Liver (tissue), 9 donors: Measurements from ENCODE around the gene DNPEP. TPM values are rescaled to one million over a fixed set of nuclear protein-coding genes. Genes with fewer than 3 reads are reported as not detected.

Experiments used
- DNase-seq: peaks from one replicate; pipeline ENCODE4 v3.0.0-alpha.2; 2017; ENCODE audit warnings: low spot score
- H3K27ac ChIP-seq, 2 donors: one replicate each; pipeline ENCODE4 v1.7.0; 2013; ENCODE audit warnings: inconsistent platforms in 2 of 2, low read length in 2 of 2, control low read depth in 1 of 2, low read depth in 1 of 2, mild to moderate bottlenecking in 1 of 2
- H3K27me3 ChIP-seq, 4 donors: one replicate each; pipeline versions ENCODE4 v1.6.1 to v1.7.0; 2013; ENCODE audit warnings: low read length in 3 of 4, inconsistent platforms in 1 of 4, mild to moderate bottlenecking in 1 of 4, moderate library complexity in 1 of 4; ENCODE audit not compliant: control insufficient read depth in 4 of 4, insufficient read depth in 4 of 4
- H3K36me3 ChIP-seq, 4 donors: one replicate each; pipeline versions ENCODE4 v1.6.1 to v1.7.0; 2013; ENCODE audit warnings: low read length in 3 of 4, mild to moderate bottlenecking in 3 of 4, low read depth in 1 of 4, moderate library complexity in 1 of 4; ENCODE audit not compliant: control insufficient read depth in 4 of 4, insufficient read depth in 3 of 4
- H3K4me1 ChIP-seq, 4 donors: one replicate each; pipeline versions ENCODE4 v1.6.1 to v1.7.0; 2013; ENCODE audit warnings: low read length in 3 of 4, mild to moderate bottlenecking in 3 of 4, moderate library complexity in 1 of 4; ENCODE audit not compliant: control insufficient read depth in 4 of 4, insufficient read depth in 4 of 4
- H3K4me3 ChIP-seq, 3 donors: one replicate each; pipeline versions ENCODE4 v1.6.1 to v1.7.0; 2013; ENCODE audit warnings: low read length in 3 of 3, control low read depth in 1 of 3, low read depth in 1 of 3, mild to moderate bottlenecking in 1 of 3
- H3K9ac ChIP-seq, 2 donors: one replicate each; pipeline ENCODE4 v1.7.0; 2013; ENCODE audit warnings: low read length in 2 of 2, mild to moderate bottlenecking in 2 of 2, moderate library complexity in 2 of 2, control low read depth in 1 of 2, low read depth in 1 of 2
- H3K9me3 ChIP-seq, 4 donors: one replicate each; pipeline versions ENCODE4 v1.6.1 to v1.7.0; 2013; ENCODE audit warnings: low read length in 3 of 4; ENCODE audit not compliant: control insufficient read depth in 4 of 4
- ATF3 ChIP-seq: IDR thresholded peaks from 2 replicates; pipeline ENCODE4 v1.6.1; 2016; ENCODE audit warnings: antibody characterized with exemption
- EGR1 ChIP-seq, 2 donors: IDR thresholded peaks; 2 replicates each; pipeline ENCODE4 v1.6.1; 2016 to 2018; ENCODE audit warnings: antibody characterized with exemption in 2 of 2, low read depth in 2 of 2
- FOXA1 ChIP-seq: IDR thresholded peaks from 2 replicates; pipeline ENCODE4 v1.6.1; 2016; ENCODE audit warnings: antibody characterized with exemption
- GABPA ChIP-seq, 2 donors: IDR thresholded peaks in 1 of 2; conservative IDR thresholded peaks in 1 of 2; 2 replicates each; pipeline ENCODE4 v1.6.1; 2016; ENCODE audit warnings: antibody characterized with exemption in 2 of 2, mild to moderate bottlenecking in 1 of 2, moderate library complexity in 1 of 2
- HNF4A ChIP-seq, 2 donors: conservative IDR thresholded peaks; 2 replicates each; pipeline ENCODE4 v1.6.1; 2016; ENCODE audit warnings: antibody characterized with exemption in 2 of 2, mild to moderate bottlenecking in 2 of 2
- HNF4G ChIP-seq: IDR thresholded peaks from 2 replicates; pipeline ENCODE4 v1.6.1; 2016; ENCODE audit warnings: antibody characterized with exemption
- JUND ChIP-seq, 2 donors: IDR thresholded peaks; 2 replicates each; pipeline ENCODE4 v1.6.1; 2016; ENCODE audit warnings: antibody characterized with exemption in 2 of 2
- MAX ChIP-seq: IDR thresholded peaks from 2 replicates; pipeline ENCODE4 v1.6.1; 2016; ENCODE audit warnings: antibody characterized with exemption
- NR2F2 ChIP-seq: IDR thresholded peaks from 2 replicates; pipeline ENCODE4 v1.6.1; 2016; ENCODE audit warnings: antibody characterized with exemption
- RAD21 ChIP-seq, 2 donors: IDR thresholded peaks; 2 replicates each; pipeline ENCODE4 v1.6.1; 2016; ENCODE audit warnings: antibody characterized with exemption in 2 of 2, mild to moderate bottlenecking in 2 of 2
- RXRA ChIP-seq, 2 donors: IDR thresholded peaks; 2 replicates each; pipeline ENCODE4 v1.6.1; 2017 to 2018; ENCODE audit warnings: antibody characterized with exemption in 2 of 2, mild to moderate bottlenecking in 1 of 2
- TAF1 ChIP-seq: conservative IDR thresholded peaks from 2 replicates; pipeline ENCODE4 v1.6.1; 2016; ENCODE audit warnings: antibody characterized with exemption, mild to moderate bottlenecking
- YY1 ChIP-seq: IDR thresholded peaks from 2 replicates; pipeline ENCODE4 v1.6.1; 2016; ENCODE audit warnings: antibody characterized with exemption, mild to moderate bottlenecking
- WGBS: extraction: QIAGEN DNeasy Blood & Tissue Kit; methylation state at CpG from one replicate; pipeline ENCODE4 v1.1.7; 2013; 5-methylcytosine and 5-hydroxymethylcytosine counted together
- polyA plus RNA-seq, 2 donors: library from polyadenylated mRNA; stranded (reverse) in 1 of 2; unstranded in 1 of 2; fragments of 200-250 nt in 1 of 2; fragments of >200 nt in 1 of 2; fragmentation: Nextera tagmentation in 1 of 2; extraction: Ambion mirVana in 1 of 2; gene quantifications; one replicate each; pipeline versions ENCODE4 v1.2.1 to v1.2.3, GENCODE V29; 2013 to 2015
- total RNA-seq, 2 donors: library from RNA; depleted of rRNA; stranded (reverse); fragments of >200 nt; gene quantifications; one replicate each; pipeline ENCODE4 v1.2.3, GENCODE V29; 2014
- donor health status: healthy.
- donor health status: healthy.
- donor health status: healthy.
- donor health status: healthy.
- donor health status: healthy.

The DNPEP gene
- total and polyA plus RNA-seq, 4 donors, result 25.8 to 58.4 (median 45.8) TPM

- Histone ChIP-seq H3K4me3 (no peak overlapping the region), H3K36me3 (no peaks in the 10 kb centered on the region), H3K9ac (no peak overlapping the region), H3K9me3 (no peaks in the 10 kb centered on the region), H3K27me3 (peaks cover 0 to 6% (median 0%) of the 10 kb centered on the region in 4 donors), H3K27ac (no peak overlapping the region), H3K4me1 (no peaks in the 10 kb centered on the region)
- WGBS, result 57% methylated on average over 4 of the region's 4 CpGs
- no peak for TF ChIP-seq HNF4A (conservative IDR thresholded peaks at IDR 0.05)
- no peak for TF ChIP-seq TAF1
- no peak for TF ChIP-seq GABPA (IDR thresholded peaks at IDR 0.05 in 1 of 2, conservative IDR thresholded peaks at IDR 0.05 in 1 of 2)
- no peak for TF ChIP-seq JUND (IDR thresholded peaks at IDR 0.05)
- no peak for TF ChIP-seq MAX
- TF ChIP-seq RAD21 (IDR thresholded peaks at IDR 0.05), result no peak
- TF ChIP-seq FOXA1, result no peak
- no peak for TF ChIP-seq EGR1 (IDR thresholded peaks at IDR 0.05; ENCODE audit: low read depth in 2 of 2)
- DNase-seq, result no peak
These were observed 36.9 kb downstream of the DNPEP start for GRCh38 chr2:219350710-219351221.

GRCh38 chr2:219350215-219350614 is 37.5 kb downstream of the DNPEP start:
- no peak overlapping the region for H3K9ac ChIP-seq
- WGBS, result 66% methylated on average over 3 of the region's 3 CpGs
- H3K4me3 ChIP-seq, result no peak overlapping the region
- TF ChIP-seq YY1, result no peak
- TF ChIP-seq RXRA (IDR thresholded peaks at IDR 0.05), result no peak
- H3K9me3 ChIP-seq, result no peaks in the 10 kb centered on the region
- H3K27me3 ChIP-seq, result peaks cover 0 to 6% (median 0%) of the 10 kb centered on the region in 4 donors
- no peaks in the 10 kb centered on the region for H3K4me1 ChIP-seq
- no peak overlapping the region for H3K27ac ChIP-seq
- H3K36me3 ChIP-seq, result no peaks in the 10 kb centered on the region
- no peak for DNase-seq

GRCh38 chr2:219344751-219345430 is 42.8 kb downstream of the DNPEP start:
- Histone ChIP-seq H3K27ac (no peak overlapping the region), H3K9me3 (no peaks in the 10 kb centered on the region), H3K4me3 (no peak overlapping the region), H3K27me3 (peaks cover 0 to 3% (median 0%) of the 10 kb centered on the region in 4 donors), H3K36me3 (no peaks in the 10 kb centered on the region), H3K9ac (no peak overlapping the region), H3K4me1 (no peaks in the 10 kb centered on the region)
- TF ChIP-seq MAX, result no peak
- no peak for DNase-seq
- WGBS, result 56% methylated on average over 6 of the region's 6 CpGs

GRCh38 chr2:219335373-219335786 is 52.3 kb downstream of the DNPEP start:
- Histone ChIP-seq H3K36me3 (no peaks in the 10 kb centered on the region), H3K27me3 (peaks cover 2 to 12% (median 6%) of the 10 kb centered on the region in 4 donors), H3K4me1 (no peaks in the 10 kb centered on the region), H3K9me3 (peaks cover 0 to 11% (median 3%) of the 10 kb centered on the region in 4 donors), H3K4me3 (no peak overlapping the region), H3K27ac (no peak overlapping the region), H3K9ac (no peak overlapping the region)
- no peak for DNase-seq
- WGBS, result 42% methylated on average over 5 of the region's 5 CpGs
- TF ChIP-seq GABPA (IDR thresholded peaks at IDR 0.05 in 1 of 2, conservative IDR thresholded peaks at IDR 0.05 in 1 of 2) (no peak), NR2F2 (no peak), ATF3 (no peak), HNF4G (no peak), FOXA1 (no peak), TAF1 (no peak), JUND (IDR thresholded peaks at IDR 0.05) (no peak)
